Smooth muscle cell (in vitro differentiated cells): Measurements from ENCODE around the gene C16orf89. TPM values are rescaled to one million over a fixed set of nuclear protein-coding genes. Genes with fewer than 3 reads are reported as not detected.

Experiments used
- DNase-seq: peaks from one replicate; lab custom pipeline; 2025; ENCODE audit not compliant: unreplicated experiment; lab: John Stamatoyannopoulos, UW
- H2AFZ ChIP-seq: fragments of 200-600 bp; sonication (generic); 2 replicates; pipeline ENCODE4 v1.6.0; 2016; ENCODE audit warnings: antibody characterized with exemption, low read depth, mild to moderate bottlenecking
- H3F3A ChIP-seq: fragments of 200-600 bp; sonication (generic); 2 replicates; pipeline ENCODE4 v1.6.0; 2017; ENCODE audit warnings: antibody characterized with exemption, low read depth
- H3K27ac ChIP-seq: fragments of 200-600 bp; sonication (generic); 2 replicates; pipeline ENCODE4 v1.5.1; 2016; ENCODE audit warnings: low read depth, mild to moderate bottlenecking
- H3K27me3 ChIP-seq: fragments of 200-600 bp; sonication (generic); 2 replicates; pipeline ENCODE4 v1.6.1; 2016; ENCODE audit warnings: low read depth, mild to moderate bottlenecking
- H3K36me3 ChIP-seq: fragments of 200-600 bp; sonication (generic); 2 replicates; pipeline ENCODE4 v1.5.1; 2016; ENCODE audit warnings: low read depth
- H3K4me1 ChIP-seq: fragments of 200-600 bp; sonication (generic); 2 replicates; pipeline ENCODE4 v1.5.1; 2016; ENCODE audit warnings: low read depth
- H3K4me2 ChIP-seq: fragments of 200-600 bp; sonication (generic); 2 replicates; pipeline ENCODE4 v1.6.0; 2016; ENCODE audit warnings: mild to moderate bottlenecking
- H3K4me3 ChIP-seq: fragments of 200-600 bp; sonication (generic); 2 replicates; pipeline ENCODE4 v1.5.1; 2016; ENCODE audit warnings: mild to moderate bottlenecking
- H3K79me2 ChIP-seq: fragments of 200-600 bp; sonication (generic); 2 replicates; pipeline ENCODE4 v1.6.0; 2016; ENCODE audit warnings: low read depth, mild to moderate bottlenecking
- H3K9ac ChIP-seq: fragments of 200-600 bp; sonication (generic); 2 replicates; pipeline ENCODE4 v1.6.0; 2016; ENCODE audit warnings: low read depth
- H3K9me3 ChIP-seq: fragments of 200-600 bp; sonication (generic); replicated peaks from 2 replicates; pipeline ENCODE4 v1.5.1; 2016; ENCODE audit warnings: low read depth
- H4K20me1 ChIP-seq: fragments of 200-600 bp; sonication (generic); 2 replicates; pipeline ENCODE4 v1.6.0; 2016; ENCODE audit warnings: low read depth
- CTCF ChIP-seq: fragments of 200-600 bp; sonication (generic); IDR thresholded peaks from 2 replicates; pipeline ENCODE4 v1.5.1; 2017; ENCODE audit warnings: borderline replicate concordance, mild to moderate bottlenecking, antibody characterized with exemption; ENCODE audit not compliant: insufficient read depth, poor library complexity, severe bottlenecking
- WGBS: methylation state at CpG from one replicate; pipeline ENCODE4 v1.1.7; 2016; ENCODE audit warnings: low lambda C conversion rate; 5-methylcytosine and 5-hydroxymethylcytosine counted together
- polyA plus RNA-seq: library from polyadenylated mRNA; unstranded; fragments of >200 nt; fragmentation: Nextera tagmentation; extraction: Ambion mirVana; gene quantifications from 2 replicates; pipeline ENCODE4 v1.2.1, GENCODE V29; 2016
- total RNA-seq: library from RNA; depleted of rRNA; stranded (reverse); fragments of >200 nt; gene quantifications from 2 replicates; pipeline ENCODE4 v1.2.3, GENCODE V29; 2014

Gene C16orf89
- total and polyA plus RNA-seq, 2 experiments from 2014 or later = not detected

GRCh38 chr16:5016967-5017677 lies 48.6 kb downstream of the C16orf89 start:
- 78% methylated on average over 6 of the region's 6 CpGs for WGBS
- H4K20me1 ChIP-seq = no peaks in the 10 kb centered on the region
- no peak for TF ChIP-seq CTCF

DNA sequence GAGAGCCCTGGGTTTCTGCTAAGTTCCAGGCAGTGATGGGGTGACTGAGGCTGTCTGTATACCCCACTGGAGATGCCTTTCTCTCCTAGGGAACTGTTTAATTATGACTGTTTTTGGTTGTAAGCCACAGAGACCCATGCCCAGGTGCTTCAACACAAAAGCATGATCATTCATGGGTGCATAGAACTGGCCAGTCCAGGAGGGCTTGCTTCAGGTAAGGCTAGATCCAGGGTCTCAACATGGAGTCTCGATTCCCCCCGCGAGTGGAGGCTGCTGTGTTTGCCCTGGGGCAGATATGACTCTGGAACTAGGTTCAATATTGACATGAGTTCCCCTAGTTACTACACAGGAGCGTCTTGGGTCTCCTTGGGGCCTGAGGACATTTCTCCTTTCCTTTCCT lies 49.9 kb downstream of the C16orf89 start:
- Histone ChIP-seq H3K27ac (no peak overlapping the region), H4K20me1 (no peaks in the 10 kb centered on the region), H3K4me2 (no peak overlapping the region), H3K4me3 (no peak overlapping the region), H3K36me3 (no peaks in the 10 kb centered on the region), H3K4me1 (no peaks in the 10 kb centered on the region), H3K9me3 (no peaks in the 10 kb centered on the region), H3K9ac (no peak overlapping the region), H3K79me2 (no peaks in the 10 kb centered on the region), H3K27me3 (peaks cover 5% of the 10 kb centered on the region), H2AFZ (no peak overlapping the region), H3F3A (no peaks in the 10 kb centered on the region)
- TF ChIP-seq CTCF = no peak
- no peak for DNase-seq
- 87% methylated on average over 4 of the region's 4 CpGs for WGBS

More at GRCh38 chr16:5016967-5017677, 48.6 kb downstream of the C16orf89 start:
- H3F3A ChIP-seq = no peaks in the 10 kb centered on the region
- DNase-seq = no peak
- no peaks in the 10 kb centered on the region for H3K9me3 ChIP-seq
- no peaks in the 10 kb centered on the region for H3K36me3 ChIP-seq
- no peaks in the 10 kb centered on the region for H3K27me3 ChIP-seq
- H3K4me1 ChIP-seq = no peaks in the 10 kb centered on the region
- no peak overlapping the region for H2AFZ ChIP-seq
- H3K4me2 ChIP-seq = no peak overlapping the region
- H3K9ac ChIP-seq = no peak overlapping the region
- no peak overlapping the region for H3K27ac ChIP-seq
- no peaks in the 10 kb centered on the region for H3K79me2 ChIP-seq
- H3K4me3 ChIP-seq = no peak overlapping the region

DNA sequence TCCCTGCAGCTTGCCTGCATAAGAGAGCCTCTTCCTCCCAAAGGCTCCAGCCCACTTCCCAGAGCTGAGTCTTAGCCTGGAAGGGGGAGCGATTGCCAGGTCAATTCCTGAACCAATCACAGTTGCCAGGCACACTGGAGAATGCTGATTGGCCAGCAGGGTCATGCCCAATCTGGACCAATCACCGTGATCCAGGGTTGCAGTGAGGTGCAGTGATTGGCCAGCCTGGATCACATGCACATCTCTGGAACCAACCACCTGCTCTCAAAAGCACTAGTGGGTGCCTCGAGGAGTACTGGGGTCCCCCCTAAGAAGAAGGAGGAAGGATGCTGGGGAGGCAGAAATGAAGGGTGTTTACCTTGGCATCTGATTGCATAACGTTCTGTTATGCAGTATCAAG lies 50.4 kb downstream of the C16orf89 start:
- H3K4me2 ChIP-seq = no peak overlapping the region
- TF ChIP-seq CTCF = no peak
- H2AFZ ChIP-seq = no peak overlapping the region
- no peaks in the 10 kb centered on the region for H3K9me3 ChIP-seq
- H3K27me3 ChIP-seq = peaks cover 5% of the 10 kb centered on the region
- no peak overlapping the region for H3K4me3 ChIP-seq
- H3K79me2 ChIP-seq = no peaks in the 10 kb centered on the region
- H3K4me1 ChIP-seq = no peaks in the 10 kb centered on the region
- no peak overlapping the region for H3K27ac ChIP-seq
- no peak overlapping the region for H3K9ac ChIP-seq
- no peak for DNase-seq
- H3K36me3 ChIP-seq = no peaks in the 10 kb centered on the region
- no peaks in the 10 kb centered on the region for H4K20me1 ChIP-seq
- no peaks in the 10 kb centered on the region for H3F3A ChIP-seq
- WGBS = 79% methylated on average over 4 of the region's 4 CpGs

- H3K4me1 ChIP-seq = no peaks in the 10 kb centered on the region
- no peaks in the 10 kb centered on the region for H3K36me3 ChIP-seq
- H3K79me2 ChIP-seq = no peaks in the 10 kb centered on the region
- WGBS = 87% methylated on average over 6 of the region's 6 CpGs
- no peak overlapping the region for H3K9ac ChIP-seq
- no peaks in the 10 kb centered on the region for H3K9me3 ChIP-seq
- TF ChIP-seq CTCF = no peak
- H4K20me1 ChIP-seq = no peaks in the 10 kb centered on the region
- no peak overlapping the region for H3K4me3 ChIP-seq
- H3K4me2 ChIP-seq = no peak overlapping the region
- H3K27me3 ChIP-seq = peaks cover 5% of the 10 kb centered on the region
- H3K27ac ChIP-seq = no peak overlapping the region
- no peak overlapping the region for H2AFZ ChIP-seq
- H3F3A ChIP-seq = no peaks in the 10 kb centered on the region
- no peak for DNase-seq
These were observed 52.9 kb downstream of the C16orf89 start for GRCh38 chr16:5012887-5013286.
